DND-41 (cell line): ENCODE results near the gene CLBA1.

Source experiments
- ATAC-seq: fragments of 200-7000 bp; cut with Tn5 transposase; 3 replicates; pipeline ENCODE4 v1.9.1; 2021; ENCODE audit warnings: low read depth; ENCODE audit not compliant: insufficient read depth
- DNase-seq: peaks from one replicate; pipeline ENCODE4 v3.0.0-alpha.2; 2020
- H2AFZ ChIP-seq: 2 replicates; pipeline ENCODE4 v1.6.0; 2012; ENCODE audit warnings: low read depth, low read length
- H3K27ac ChIP-seq: 2 replicates; pipeline ENCODE4 v1.5.1; 2012; ENCODE audit warnings: low read length, inconsistent platforms
- H3K27me3 ChIP-seq: fragments of 200-600 bp; sonication (generic); 2 replicates; pipeline ENCODE4 v1.6.0; 2012; ENCODE audit warnings: low read length, mild to moderate bottlenecking, inconsistent platforms; ENCODE audit not compliant: insufficient read depth, poor library complexity
- H3K36me3 ChIP-seq: 2 replicates; pipeline ENCODE4 v1.5.1; 2012; ENCODE audit warnings: low read length, inconsistent platforms; ENCODE audit not compliant: insufficient read depth
- H3K4me1 ChIP-seq: 2 replicates; pipeline ENCODE4 v1.5.1; 2012; ENCODE audit warnings: mild to moderate bottlenecking, low read length; ENCODE audit not compliant: insufficient read depth
- H3K4me2 ChIP-seq: 2 replicates; pipeline ENCODE4 v1.6.0; 2012; ENCODE audit warnings: mild to moderate bottlenecking, moderate library complexity, low read length, inconsistent platforms; ENCODE audit not compliant: insufficient read depth
- H3K4me3 ChIP-seq, 2 experiments: fragments of 200-600 bp in 1 of 2; shearing (Covaris generic) in 1 of 2; 2 replicates each; pipeline ENCODE4 v1.5.1; 2012 to 2016; ENCODE audit warnings: inconsistent platforms in 2 of 2, low read length in 2 of 2, mild to moderate bottlenecking in 2 of 2, low read depth in 1 of 2, moderate library complexity in 1 of 2
- H3K79me2 ChIP-seq: 2 replicates; pipeline ENCODE4 v1.6.0; 2012; ENCODE audit warnings: low read length, inconsistent platforms; ENCODE audit not compliant: insufficient read depth
- H3K9ac ChIP-seq: 2 replicates; pipeline ENCODE4 v1.6.0; 2012; ENCODE audit warnings: low read depth, mild to moderate bottlenecking, inconsistent platforms, low read length, moderate library complexity
- H3K9me3 ChIP-seq: 2 replicates; pipeline ENCODE4 v1.5.1; 2012; ENCODE audit warnings: low read length, moderate library complexity, mild to moderate bottlenecking, inconsistent platforms; ENCODE audit not compliant: insufficient read depth, severe bottlenecking
- H4K20me1 ChIP-seq: 2 replicates; pipeline ENCODE4 v1.6.0; 2012; ENCODE audit warnings: low read length; ENCODE audit not compliant: insufficient read depth
- CTCF ChIP-seq: IDR thresholded peaks from 2 replicates; pipeline ENCODE4 v1.5.1; 2012; ENCODE audit warnings: borderline replicate concordance, low read length, moderate library complexity, mild to moderate bottlenecking; ENCODE audit not compliant: poor library complexity, severe bottlenecking; ENCODE audit errors: extremely low read depth
- EZH2 ChIP-seq: IDR thresholded peaks from 3 replicates; pipeline ENCODE4 v1.6.1; 2012; ENCODE audit warnings: borderline replicate concordance, low read depth, mild to moderate bottlenecking, moderate library complexity, low read length, inconsistent platforms; ENCODE audit not compliant: severe bottlenecking

The CLBA1 gene

GRCh38 chr14:104938960-104939359 lies 46.6 kb upstream of the CLBA1 start:
- Histone ChIP-seq H3K9me3 (no peaks in the 10 kb centered on the region), H3K4me1 (0 out of 2 replicates have a peak, but pooled peaks cover 3% of the 10 kb centered on the region), H3K36me3 (no peaks in the 10 kb centered on the region), H3K4me3 (no peak overlapping the region), H4K20me1 (no peaks in the 10 kb centered on the region), H3K27me3 (peaks cover 35% of the 10 kb centered on the region), H3K27ac (no peak overlapping the region), H3K9ac (no peak overlapping the region), H2AFZ (no peak overlapping the region), H3K4me2 (no peak overlapping the region), H3K79me2 (no peaks in the 10 kb centered on the region)
- DNase-seq (no peak), ATAC-seq (no peak)
- TF ChIP-seq EZH2: no peak
- no peak for TF ChIP-seq CTCF

- Histone ChIP-seq H2AFZ (no peak overlapping the region), H3K27me3 (peaks cover 26% of the 10 kb centered on the region), H3K9ac (no peak overlapping the region), H3K9me3 (no peaks in the 10 kb centered on the region), H4K20me1 (no peaks in the 10 kb centered on the region), H3K27ac (no peak overlapping the region), H3K36me3 (no peaks in the 10 kb centered on the region), H3K79me2 (no peaks in the 10 kb centered on the region), H3K4me3 (no peak overlapping the region), H3K4me1 (no peaks in the 10 kb centered on the region), H3K4me2 (no peak overlapping the region)
- DNase-seq: no peak
- no peak for ATAC-seq
- TF ChIP-seq EZH2: no peak
- no peak for TF ChIP-seq CTCF
Observed at GRCh38 chr14:104939666-104940410, 45.8 kb upstream of the CLBA1 start.

GRCh38 chr14:104940526-104941150 lies 45.0 kb upstream of the CLBA1 start:
- Histone ChIP-seq H3K4me3 (no peak overlapping the region), H3K9ac (no peak overlapping the region), H3K4me2 (no peak overlapping the region), H3K79me2 (no peaks in the 10 kb centered on the region), H3K4me1 (no peaks in the 10 kb centered on the region), H3K36me3 (no peaks in the 10 kb centered on the region), H3K27me3 (peaks cover 20% of the 10 kb centered on the region), H4K20me1 (no peaks in the 10 kb centered on the region), H3K9me3 (no peaks in the 10 kb centered on the region), H3K27ac (no peak overlapping the region), H2AFZ (no peak overlapping the region)
- no peak for TF ChIP-seq CTCF
- no peak for TF ChIP-seq EZH2
- DNase-seq: no peak
- ATAC-seq: no peak
